ENCODE data around the gene ZNF335. TPM values are rescaled to one million over a fixed set of nuclear protein-coding genes. Genes with fewer than 3 reads are reported as not detected.

Gene ZNF335
- total and polyA plus RNA-seq, 2 of the 13 experiments (the other 11 are each of a cell fraction or from before 2014, with no cell fraction given), result 9.7 to 13.7 TPM

DNA sequence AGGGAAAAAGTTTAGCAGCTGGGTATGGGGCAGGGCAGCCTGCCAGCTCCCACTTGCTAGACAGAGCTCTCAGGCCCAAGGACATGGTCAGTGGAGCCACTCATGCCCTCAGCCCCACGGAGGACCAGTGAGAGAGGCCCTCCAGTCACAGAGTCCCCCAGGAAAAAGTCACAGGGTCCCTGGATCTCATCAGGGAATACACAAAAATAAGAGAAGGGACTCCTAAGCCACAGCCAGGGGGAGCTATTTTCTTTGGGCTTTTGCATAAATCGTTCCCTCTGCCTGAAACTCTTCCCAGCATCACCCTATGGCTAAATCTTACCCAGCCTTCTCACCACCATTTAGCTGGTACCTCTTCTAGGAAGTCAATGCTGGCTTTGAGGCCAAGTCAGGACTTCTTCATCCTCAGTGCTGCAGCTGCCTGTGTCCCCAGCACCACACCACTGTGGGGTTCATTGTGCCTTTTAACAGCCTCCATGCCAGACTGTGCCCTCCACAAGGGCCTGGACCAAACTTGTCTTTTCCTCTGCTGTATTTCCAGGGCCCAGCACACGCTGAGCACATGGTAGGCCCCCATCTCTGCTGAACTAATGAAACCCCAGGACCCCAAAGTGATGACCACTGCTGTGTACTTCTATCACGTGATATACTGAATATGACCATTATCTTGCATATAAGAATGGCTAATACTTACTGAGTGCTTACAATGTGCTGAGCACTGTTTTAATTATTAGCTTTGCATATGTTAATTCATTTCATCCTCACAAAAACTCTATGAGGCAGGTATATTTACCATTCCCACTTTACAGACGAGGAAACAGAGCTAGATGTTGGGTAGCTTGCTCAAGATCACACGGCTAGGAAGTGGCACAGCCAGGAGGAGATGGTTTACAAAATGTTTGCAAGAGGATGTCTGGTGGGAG lies 2.0 kb downstream of the ZNF335 start (continued):
- TF ChIP-seq, protein P1, sequence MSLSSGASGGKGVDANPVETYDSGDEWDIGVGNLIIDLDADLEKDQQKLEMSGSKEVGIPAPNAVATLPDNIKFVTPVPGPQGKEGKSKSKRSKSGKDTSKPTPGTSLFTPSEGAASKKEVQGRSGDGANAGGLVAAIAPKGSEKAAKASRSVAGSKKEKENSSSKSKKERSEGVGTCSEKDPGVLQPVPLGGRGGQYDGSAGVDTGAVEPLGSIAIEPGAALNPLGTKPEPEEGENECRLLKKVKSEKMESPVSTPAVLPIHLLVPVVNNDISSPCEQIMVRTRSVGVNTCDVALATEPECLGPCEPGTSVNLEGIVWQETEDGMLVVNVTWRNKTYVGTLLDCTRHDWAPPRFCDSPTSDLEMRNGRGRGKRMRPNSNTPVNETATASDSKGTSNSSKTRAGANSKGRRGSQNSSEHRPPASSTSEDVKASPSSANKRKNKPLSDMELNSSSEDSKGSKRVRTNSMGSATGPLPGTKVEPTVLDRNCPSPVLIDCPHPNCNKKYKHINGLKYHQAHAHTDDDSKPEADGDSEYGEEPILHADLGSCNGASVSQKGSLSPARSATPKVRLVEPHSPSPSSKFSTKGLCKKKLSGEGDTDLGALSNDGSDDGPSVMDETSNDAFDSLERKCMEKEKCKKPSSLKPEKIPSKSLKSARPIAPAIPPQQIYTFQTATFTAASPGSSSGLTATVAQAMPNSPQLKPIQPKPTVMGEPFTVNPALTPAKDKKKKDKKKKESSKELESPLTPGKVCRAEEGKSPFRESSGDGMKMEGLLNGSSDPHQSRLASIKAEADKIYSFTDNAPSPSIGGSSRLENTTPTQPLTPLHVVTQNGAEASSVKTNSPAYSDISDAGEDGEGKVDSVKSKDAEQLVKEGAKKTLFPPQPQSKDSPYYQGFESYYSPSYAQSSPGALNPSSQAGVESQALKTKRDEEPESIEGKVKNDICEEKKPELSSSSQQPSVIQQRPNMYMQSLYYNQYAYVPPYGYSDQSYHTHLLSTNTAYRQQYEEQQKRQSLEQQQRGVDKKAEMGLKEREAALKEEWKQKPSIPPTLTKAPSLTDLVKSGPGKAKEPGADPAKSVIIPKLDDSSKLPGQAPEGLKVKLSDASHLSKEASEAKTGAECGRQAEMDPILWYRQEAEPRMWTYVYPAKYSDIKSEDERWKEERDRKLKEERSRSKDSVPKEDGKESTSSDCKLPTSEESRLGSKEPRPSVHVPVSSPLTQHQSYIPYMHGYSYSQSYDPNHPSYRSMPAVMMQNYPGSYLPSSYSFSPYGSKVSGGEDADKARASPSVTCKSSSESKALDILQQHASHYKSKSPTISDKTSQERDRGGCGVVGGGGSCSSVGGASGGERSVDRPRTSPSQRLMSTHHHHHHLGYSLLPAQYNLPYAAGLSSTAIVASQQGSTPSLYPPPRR (CRISPR knock-in tag; IDR thresholded peaks at IDR 0.05; ENCODE audit: borderline replicate concordance), result no peak
- peak; percentile 36 for TF ChIP-seq ZNF629 (CRISPR knock-in tag; conservative IDR thresholded peaks at IDR 0.05)
- no peak for TF ChIP-seq ZNF644 (CRISPR knock-in tag; IDR thresholded peaks at IDR 0.05; ENCODE audit: low read depth)
- 0 out of 2 replicates have a peak, but pooled peaks have one; percentile 24 for TF ChIP-seq PHF20 (CRISPR knock-in tag; IDR thresholded peaks at IDR 0.05)
- no peak for TF ChIP-seq NR2C2 (CRISPR knock-in tag; IDR thresholded peaks at IDR 0.05; ENCODE audit: borderline replicate concordance)
- no peak for TF ChIP-seq ARNT2 (CRISPR knock-in tag; IDR thresholded peaks at IDR 0.05; ENCODE audit: low read depth)
- no peak for TF ChIP-seq NFYC (CRISPR knock-in tag; IDR thresholded peaks at IDR 0.05)
- TF ChIP-seq SMAD3 (CRISPR knock-in tag; IDR thresholded peaks at IDR 0.05), result peak; percentile 56; the same call in 1 of the 2 replicates
- TF ChIP-seq ZKSCAN8 (CRISPR knock-in tag; IDR thresholded peaks at IDR 0.05; ENCODE audit: borderline replicate concordance), result peak; percentile 41; the same call in 1 of the 2 replicates
- TF ChIP-seq, protein P2, sequence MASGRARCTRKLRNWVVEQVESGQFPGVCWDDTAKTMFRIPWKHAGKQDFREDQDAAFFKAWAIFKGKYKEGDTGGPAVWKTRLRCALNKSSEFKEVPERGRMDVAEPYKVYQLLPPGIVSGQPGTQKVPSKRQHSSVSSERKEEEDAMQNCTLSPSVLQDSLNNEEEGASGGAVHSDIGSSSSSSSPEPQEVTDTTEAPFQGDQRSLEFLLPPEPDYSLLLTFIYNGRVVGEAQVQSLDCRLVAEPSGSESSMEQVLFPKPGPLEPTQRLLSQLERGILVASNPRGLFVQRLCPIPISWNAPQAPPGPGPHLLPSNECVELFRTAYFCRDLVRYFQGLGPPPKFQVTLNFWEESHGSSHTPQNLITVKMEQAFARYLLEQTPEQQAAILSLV (CRISPR knock-in tag; IDR thresholded peaks at IDR 0.05; ENCODE audit: borderline replicate concordance), result 0 out of 2 replicates have a peak, but pooled peaks have one; percentile 31
- TF ChIP-seq, protein P3, sequence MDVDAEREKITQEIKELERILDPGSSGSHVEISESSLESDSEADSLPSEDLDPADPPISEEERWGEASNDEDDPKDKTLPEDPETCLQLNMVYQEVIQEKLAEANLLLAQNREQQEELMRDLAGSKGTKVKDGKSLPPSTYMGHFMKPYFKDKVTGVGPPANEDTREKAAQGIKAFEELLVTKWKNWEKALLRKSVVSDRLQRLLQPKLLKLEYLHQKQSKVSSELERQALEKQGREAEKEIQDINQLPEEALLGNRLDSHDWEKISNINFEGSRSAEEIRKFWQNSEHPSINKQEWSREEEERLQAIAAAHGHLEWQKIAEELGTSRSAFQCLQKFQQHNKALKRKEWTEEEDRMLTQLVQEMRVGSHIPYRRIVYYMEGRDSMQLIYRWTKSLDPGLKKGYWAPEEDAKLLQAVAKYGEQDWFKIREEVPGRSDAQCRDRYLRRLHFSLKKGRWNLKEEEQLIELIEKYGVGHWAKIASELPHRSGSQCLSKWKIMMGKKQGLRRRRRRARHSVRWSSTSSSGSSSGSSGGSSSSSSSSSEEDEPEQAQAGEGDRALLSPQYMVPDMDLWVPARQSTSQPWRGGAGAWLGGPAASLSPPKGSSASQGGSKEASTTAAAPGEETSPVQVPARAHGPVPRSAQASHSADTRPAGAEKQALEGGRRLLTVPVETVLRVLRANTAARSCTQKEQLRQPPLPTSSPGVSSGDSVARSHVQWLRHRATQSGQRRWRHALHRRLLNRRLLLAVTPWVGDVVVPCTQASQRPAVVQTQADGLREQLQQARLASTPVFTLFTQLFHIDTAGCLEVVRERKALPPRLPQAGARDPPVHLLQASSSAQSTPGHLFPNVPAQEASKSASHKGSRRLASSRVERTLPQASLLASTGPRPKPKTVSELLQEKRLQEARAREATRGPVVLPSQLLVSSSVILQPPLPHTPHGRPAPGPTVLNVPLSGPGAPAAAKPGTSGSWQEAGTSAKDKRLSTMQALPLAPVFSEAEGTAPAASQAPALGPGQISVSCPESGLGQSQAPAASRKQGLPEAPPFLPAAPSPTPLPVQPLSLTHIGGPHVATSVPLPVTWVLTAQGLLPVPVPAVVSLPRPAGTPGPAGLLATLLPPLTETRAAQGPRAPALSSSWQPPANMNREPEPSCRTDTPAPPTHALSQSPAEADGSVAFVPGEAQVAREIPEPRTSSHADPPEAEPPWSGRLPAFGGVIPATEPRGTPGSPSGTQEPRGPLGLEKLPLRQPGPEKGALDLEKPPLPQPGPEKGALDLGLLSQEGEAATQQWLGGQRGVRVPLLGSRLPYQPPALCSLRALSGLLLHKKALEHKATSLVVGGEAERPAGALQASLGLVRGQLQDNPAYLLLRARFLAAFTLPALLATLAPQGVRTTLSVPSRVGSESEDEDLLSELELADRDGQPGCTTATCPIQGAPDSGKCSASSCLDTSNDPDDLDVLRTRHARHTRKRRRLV (CRISPR knock-in tag; IDR thresholded peaks at IDR 0.05), result 0 out of 2 replicates have a peak, but pooled peaks have one; percentile 66
- TF ChIP-seq MBNL3 (CRISPR knock-in tag; conservative IDR thresholded peaks at IDR 0.05), result no peak
- no peak for TF ChIP-seq FOSL2 (CRISPR knock-in tag; IDR thresholded peaks at IDR 0.05)
- no peak for TF ChIP-seq KLF15 (CRISPR knock-in tag; IDR thresholded peaks at IDR 0.05; ENCODE audit: borderline replicate concordance)
- TF ChIP-seq, protein P4, sequence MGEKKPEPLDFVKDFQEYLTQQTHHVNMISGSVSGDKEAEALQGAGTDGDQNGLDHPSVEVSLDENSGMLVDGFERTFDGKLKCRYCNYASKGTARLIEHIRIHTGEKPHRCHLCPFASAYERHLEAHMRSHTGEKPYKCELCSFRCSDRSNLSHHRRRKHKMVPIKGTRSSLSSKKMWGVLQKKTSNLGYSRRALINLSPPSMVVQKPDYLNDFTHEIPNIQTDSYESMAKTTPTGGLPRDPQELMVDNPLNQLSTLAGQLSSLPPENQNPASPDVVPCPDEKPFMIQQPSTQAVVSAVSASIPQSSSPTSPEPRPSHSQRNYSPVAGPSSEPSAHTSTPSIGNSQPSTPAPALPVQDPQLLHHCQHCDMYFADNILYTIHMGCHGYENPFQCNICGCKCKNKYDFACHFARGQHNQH (CRISPR knock-in tag; IDR thresholded peaks at IDR 0.05), result no peak
- no peak for TF ChIP-seq ZNF263 (CRISPR knock-in tag; IDR thresholded peaks at IDR 0.05)

All from HepG2 (cell line).